ENCODE measurements around the gene COL16A1.

COL16A1 gene

DNA sequence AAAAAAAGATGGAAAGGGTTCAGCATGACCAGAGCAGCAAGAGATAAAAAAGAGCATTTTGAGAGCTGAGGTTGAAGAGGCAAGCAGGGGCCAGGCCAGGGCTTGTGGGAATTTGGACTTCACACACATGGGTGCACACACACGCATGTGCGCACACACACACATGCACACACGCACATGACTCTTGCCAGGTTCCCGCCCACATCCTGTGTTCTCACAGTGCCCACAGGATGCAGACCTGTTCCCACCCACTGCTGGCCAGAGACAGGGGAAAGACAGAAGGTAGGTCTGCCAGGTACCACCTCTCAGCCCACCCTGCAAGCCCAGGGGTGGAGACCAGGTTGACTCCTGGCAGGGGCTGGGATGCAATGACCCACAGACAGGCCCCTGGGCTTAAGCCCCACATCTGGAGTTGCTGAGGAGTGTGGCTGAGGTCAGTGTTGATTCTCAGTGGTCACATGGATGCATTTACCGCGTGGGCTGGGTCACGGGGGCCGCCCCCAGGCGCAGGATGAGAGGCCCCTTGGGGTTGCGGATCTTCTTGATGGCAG lies 4.4 kb downstream of the COL16A1 start:
- Histone ChIP-seq H3K27ac (peak overlapping the region; percentile 79 to 97), H3K4me3 (no peak overlapping the region)
- no peak for DNase-seq (ENCODE audit: low spot score)
- TF ChIP-seq, protein P1, sequence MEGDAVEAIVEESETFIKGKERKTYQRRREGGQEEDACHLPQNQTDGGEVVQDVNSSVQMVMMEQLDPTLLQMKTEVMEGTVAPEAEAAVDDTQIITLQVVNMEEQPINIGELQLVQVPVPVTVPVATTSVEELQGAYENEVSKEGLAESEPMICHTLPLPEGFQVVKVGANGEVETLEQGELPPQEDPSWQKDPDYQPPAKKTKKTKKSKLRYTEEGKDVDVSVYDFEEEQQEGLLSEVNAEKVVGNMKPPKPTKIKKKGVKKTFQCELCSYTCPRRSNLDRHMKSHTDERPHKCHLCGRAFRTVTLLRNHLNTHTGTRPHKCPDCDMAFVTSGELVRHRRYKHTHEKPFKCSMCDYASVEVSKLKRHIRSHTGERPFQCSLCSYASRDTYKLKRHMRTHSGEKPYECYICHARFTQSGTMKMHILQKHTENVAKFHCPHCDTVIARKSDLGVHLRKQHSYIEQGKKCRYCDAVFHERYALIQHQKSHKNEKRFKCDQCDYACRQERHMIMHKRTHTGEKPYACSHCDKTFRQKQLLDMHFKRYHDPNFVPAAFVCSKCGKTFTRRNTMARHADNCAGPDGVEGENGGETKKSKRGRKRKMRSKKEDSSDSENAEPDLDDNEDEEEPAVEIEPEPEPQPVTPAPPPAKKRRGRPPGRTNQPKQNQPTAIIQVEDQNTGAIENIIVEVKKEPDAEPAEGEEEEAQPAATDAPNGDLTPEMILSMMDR (IDR thresholded peaks at IDR 0.05), result no peak

DNA sequence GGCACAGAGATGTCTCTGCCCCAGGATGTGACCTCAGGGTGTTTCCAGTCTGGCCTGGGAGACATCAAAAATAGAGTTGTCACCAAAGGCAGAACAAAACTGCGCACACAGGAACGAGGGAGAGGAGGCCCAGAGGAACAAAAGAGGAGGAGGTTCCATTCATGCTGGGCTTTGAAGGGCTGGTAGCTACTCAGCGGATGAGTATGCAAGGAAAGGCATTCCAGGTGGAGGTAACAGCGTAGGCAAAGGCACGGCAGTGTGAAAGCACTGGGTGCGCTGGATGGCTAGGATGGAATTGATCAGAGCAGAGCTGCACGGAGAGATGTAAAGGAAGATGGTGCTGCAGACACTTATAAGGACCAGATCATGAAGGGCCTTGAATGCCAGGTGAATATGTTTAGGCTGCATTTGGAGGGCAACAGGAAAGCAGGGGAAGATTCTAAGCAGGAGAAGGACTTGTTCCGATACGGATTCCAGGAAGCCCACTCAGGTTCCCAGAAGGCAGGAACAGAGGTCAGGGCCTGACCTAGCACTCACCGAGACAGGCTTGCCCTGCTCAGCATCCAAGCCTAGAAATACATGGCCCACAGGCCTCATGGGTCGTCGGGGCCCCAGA lies 6.3 kb downstream of the COL16A1 start:
- DNase-seq (ENCODE audit: low spot score), result no peak
- TF ChIP-seq, protein P1 (IDR thresholded peaks at IDR 0.05), result no peak
- Histone ChIP-seq H3K4me3 (no peak overlapping the region), H3K27ac (peak overlapping the region in 1 of 2 donors; percentile 30)

DNA sequence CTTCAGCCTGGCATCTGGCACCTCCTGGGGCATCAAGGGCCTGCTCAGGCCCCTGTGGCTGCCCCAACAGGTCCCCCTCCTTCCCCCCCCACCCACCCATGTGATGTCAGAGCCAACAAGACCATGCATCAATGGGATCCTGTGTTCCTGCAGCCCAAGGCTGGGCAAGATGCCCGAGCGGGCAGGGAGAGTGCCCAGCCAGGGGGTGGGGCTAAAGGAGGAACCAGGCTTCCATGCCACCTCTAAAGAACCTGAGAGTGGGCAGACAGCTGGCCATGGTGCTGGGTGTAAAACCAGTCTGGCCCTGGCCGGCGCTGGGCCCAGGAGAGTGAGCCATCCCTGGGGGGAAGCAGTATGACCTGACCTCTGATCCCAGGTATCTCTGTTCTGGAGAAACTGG lies 7.6 kb downstream of the COL16A1 start:
- peak overlapping the region in 1 of 2 donors; percentile 58 for H3K27ac ChIP-seq

DNA sequence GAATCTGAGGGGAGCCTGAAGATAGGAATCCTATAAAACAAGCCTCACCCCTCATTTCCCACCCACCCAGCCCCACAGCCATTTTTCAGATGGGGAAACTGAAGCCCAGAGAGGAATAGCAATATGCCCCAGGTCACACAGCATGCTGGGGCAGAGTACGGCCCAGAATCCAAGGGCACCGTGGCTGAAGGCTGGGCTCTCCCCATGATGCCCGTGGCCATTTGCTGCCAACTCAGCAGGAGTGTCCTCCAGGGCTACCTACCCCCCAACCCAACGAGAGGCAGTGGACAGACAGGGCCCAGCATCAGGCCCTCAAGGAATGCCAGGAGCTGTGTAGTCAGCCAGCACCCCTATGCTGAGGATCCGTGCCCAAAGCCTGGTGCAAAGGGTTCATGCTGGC lies 8.5 kb downstream of the COL16A1 start:
- Histone ChIP-seq H3K4me3 (no peak overlapping the region), H3K27ac (peak overlapping the region in 1 of 2 donors; percentile 58)
- DNase-seq (ENCODE audit: low spot score), result no peak
- TF ChIP-seq, protein P1 (IDR thresholded peaks at IDR 0.05), result no peak

More for the DNA sequence above, 7.6 kb downstream of the COL16A1 start:
- H3K4me3 ChIP-seq, result no peak overlapping the region
- DNase-seq (ENCODE audit: low spot score), result no peak
- TF ChIP-seq, protein P1 (IDR thresholded peaks at IDR 0.05), result no peak

DNA sequence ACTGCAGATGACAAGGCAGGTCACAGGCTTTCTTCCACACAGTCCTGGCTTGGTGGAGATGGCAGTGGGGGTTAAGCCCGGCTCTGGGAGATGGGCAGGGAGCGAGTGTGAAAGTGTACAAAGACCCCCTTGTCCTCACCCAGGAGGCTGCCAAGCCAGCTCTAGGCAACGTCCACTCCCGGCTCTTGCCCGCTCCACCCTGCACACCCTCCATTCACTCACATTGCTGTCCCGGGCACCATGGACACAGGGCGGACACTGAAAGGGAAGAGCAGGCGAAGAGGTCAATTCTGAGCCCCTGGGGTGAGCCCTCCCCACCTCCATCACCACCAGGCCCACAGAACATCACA lies 8.9 kb downstream of the COL16A1 start:
- H3K4me3 ChIP-seq, result no peak overlapping the region
- no peak for DNase-seq (ENCODE audit: low spot score)

GRCh38 chr1:31694069-31694963 lies 9.5 kb downstream of the COL16A1 start:
- no peak for DNase-seq (ENCODE audit: low spot score)
- TF ChIP-seq, protein P1 (IDR thresholded peaks at IDR 0.05), result no peak
- Histone ChIP-seq H3K4me3 (no peak overlapping the region), H3K27ac (peak overlapping the region in 1 of 2 donors; percentile 16)

More for the DNA sequence above, 8.9 kb downstream of the COL16A1 start:
- TF ChIP-seq, protein P1 (IDR thresholded peaks at IDR 0.05), result no peak
- H3K27ac ChIP-seq, result peak overlapping the region in 1 of 2 donors; percentile 58
